Measurements from ENCODE around the gene DNAJB11.
"Not testable (repeated sequence)": the region's sequence is repeated elsewhere in the genome, so short reads cannot be mapped to it uniquely, and the experiment has no call there.

DNAJB11 gene

GRCh38 chr3:186570096-186570940, at the start of gene DNAJB11:
Gene DNAJB11, plus strand, starts transcription at chr3:186570720. Its CDS starts 178 bp downstream, at chr3:186570898.
- in situ Hi-C loops (cut with HindIII; ENCODE audit: low sequenced_read_pairs): no loop called here

DNA sequence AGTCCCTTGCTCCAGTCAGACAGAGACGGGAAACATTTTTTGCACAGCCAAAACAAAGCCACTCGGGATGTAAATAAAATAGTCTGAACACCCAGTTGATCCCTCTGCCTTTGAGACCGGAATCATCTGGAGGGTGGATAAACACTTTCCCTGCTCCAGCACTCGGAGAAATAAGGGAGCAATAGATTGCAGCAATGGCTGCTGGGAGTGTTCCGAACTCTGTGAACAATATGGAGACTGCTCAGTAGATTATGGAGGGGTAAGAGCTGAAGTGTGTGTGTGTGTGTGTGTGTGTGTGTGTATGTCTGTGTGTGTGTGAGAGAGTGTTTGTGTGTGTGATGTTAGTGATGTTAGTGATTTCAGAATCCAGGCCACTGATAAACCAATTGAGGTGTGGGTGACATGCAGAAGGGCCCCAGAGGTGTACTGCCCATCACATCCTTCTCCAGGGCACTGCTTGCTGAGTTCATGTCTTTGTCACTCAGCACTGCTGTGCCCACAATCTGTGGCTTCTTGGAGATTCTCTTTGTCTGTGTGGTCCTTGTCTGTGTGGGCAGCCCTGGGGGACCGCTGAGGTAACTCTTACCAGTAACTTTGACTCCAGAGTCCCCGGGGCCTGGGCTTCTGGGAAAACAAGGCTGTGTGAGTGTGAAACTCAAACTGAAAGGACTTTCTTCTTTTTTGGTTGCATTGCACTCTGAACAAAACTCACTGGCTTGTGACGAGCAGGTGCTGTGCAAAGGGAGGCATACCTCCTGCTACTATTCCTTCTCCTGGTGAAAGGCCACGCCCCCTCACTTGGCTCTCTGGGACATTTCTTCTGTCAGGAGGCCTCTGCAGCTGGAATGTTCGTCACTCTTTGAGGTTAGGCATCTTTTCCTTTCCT, 49.3 kb upstream of the DNAJB11 start:
- in situ Hi-C loops (cut with HindIII; ENCODE audit: low sequenced_read_pairs): loop anchor here (10.0 kb wide), 1 partner anchor 526 kb away; no protein-coding TSS in a partner anchor

GRCh38 chr3:186523022-186523421, 47.5 kb upstream of the DNAJB11 start:
- in situ Hi-C loops (cut with HindIII; ENCODE audit: low sequenced_read_pairs): loop anchor here (10.0 kb wide), 1 partner anchor 528 kb away; no protein-coding TSS in a partner anchor

DNA sequence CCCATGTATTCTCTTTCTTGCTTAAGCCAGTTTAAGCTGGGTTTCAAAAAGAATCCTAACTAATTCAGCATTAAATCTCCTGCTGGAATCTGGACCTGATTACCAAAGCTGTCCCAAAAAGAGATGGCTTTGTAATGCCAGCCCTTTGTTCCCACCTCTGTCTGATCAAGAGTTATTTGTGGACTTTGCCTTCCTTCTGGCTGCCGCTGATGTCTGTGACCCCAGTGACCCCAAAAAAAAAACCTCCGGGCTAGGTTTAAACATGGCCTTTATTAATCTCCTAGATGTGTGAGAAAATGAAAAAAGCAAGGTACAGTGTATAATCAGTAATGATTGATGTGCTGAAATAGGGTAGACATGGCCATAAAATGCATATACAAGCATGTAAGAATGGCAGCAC, 47.1 kb upstream of the DNAJB11 start:
- in situ Hi-C loops (cut with HindIII; ENCODE audit: low sequenced_read_pairs): loop anchor here (10.0 kb wide), 1 partner anchor 529 kb away; no protein-coding TSS in a partner anchor

DNA sequence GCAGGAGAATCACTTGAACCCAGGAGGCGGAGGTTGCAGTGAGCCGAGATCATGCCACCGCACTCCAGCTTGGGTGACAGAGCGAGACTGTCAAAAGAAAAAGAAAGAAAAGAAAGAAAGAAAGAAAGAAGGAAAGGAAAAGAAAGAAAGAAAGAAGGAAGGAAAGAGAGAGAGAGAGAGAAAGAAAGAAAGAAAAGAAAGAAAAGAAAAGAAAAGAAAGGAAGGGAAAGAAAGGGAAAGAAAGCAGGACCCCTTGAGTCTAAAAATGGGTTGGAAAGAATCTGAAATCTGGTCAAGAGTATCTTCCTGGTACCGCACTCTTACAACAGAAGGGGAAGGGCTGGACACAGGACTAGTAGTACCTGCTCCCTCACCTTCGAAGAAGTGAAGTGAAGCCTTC, 45.9 kb upstream of the DNAJB11 start:
- in situ Hi-C loops (cut with HindIII; ENCODE audit: low sequenced_read_pairs): loop anchor here (10.0 kb wide), 1 partner anchor 530 kb away; no protein-coding TSS in a partner anchor

GRCh38 chr3:186525369-186526255, 44.9 kb upstream of the DNAJB11 start:
- in situ Hi-C loops (cut with HindIII; ENCODE audit: low sequenced_read_pairs): loop anchor here (10.0 kb wide), 1 partner anchor 531 kb away; no protein-coding TSS in a partner anchor

DNA sequence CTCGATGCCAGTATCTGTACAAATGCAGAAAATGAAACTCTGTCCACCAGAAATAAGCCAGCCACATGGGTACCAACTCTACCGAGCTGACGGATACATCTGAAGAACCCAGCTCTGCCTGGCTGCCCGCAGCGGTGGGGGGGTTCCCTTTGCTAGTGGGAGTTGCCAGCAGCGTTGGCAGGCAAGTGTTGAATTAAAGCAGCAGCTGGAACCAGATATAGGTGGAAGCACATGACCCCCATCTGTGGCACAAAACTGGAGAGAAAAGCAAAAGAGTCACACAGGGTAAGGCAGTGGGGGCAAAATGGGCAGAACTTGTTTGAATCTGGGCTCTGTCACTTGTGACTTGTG, 44.3 kb upstream of the DNAJB11 start:
- in situ Hi-C loops (cut with HindIII; ENCODE audit: low sequenced_read_pairs): loop anchor here (10.0 kb wide), 1 partner anchor 531 kb away; no protein-coding TSS in a partner anchor

DNA sequence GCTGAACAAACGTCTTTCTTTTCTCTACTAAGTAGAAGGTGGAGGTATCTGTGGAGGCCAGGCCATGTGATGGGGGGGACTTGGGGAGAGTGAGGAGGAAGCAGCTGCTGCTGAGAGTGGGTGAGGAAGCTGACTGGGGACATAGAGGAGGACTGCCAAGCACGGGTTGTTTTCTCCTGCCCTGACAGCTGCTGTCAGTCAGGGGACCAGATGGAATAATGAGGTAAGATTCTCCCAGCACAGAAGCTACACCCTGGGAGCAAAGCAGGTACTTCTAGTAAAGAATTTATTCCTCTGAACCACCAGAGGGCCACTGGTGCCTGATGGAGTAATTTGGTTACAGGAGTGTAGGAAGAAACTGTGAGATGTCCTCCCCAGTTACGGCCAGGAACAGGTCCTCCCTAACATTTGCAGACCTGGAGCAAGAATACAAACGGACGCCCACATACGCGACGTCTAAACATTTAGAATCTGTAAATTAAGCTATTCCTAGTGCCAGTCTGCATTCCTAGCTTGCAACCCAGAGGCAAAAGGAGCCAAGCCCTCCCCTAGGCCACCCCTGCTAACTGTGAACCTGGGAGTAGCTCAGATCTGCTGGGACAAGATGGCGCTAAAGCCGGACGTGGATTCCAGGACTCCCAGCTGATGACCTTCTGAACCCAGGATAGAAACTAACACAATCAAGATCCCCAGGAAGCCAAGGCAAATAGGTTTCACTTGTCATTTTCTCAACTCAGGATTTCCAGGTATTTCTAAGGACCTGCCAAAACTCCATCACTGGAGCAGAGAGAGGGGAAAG, 41.1 kb upstream of the DNAJB11 start:
- in situ Hi-C loops (cut with HindIII; ENCODE audit: low sequenced_read_pairs): loop anchor here (10.0 kb wide), 1 partner anchor 535 kb away; no protein-coding TSS in a partner anchor

GRCh38 chr3:186530415-186530814, 40.1 kb upstream of the DNAJB11 start:
- in situ Hi-C loops (cut with HindIII; ENCODE audit: low sequenced_read_pairs): no loop called here

DNA sequence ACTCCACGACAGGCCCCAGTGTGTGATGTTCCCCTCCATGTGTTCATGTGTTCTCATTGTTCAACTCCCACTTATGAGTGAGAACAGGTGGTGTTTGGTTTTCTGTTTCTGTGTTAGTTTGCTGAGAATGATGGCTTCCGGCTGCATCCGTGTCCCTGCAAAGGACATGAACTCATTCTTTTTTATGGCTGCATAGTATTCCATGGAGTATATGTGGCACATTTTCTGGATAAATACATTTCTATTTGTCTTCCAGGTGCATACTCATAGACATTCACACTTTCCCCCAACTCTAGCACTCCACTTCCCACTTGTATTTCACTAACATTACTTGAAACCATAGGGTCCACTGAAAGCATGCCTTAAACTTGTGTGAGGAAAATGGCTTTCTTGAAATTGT, 38.8 kb upstream of the DNAJB11 start:
- in situ Hi-C loops (cut with HindIII; ENCODE audit: low sequenced_read_pairs): not testable (repeated sequence)

- in situ Hi-C loops (cut with HindIII; ENCODE audit: low sequenced_read_pairs): no loop called here
Measured at GRCh38 chr3:186532598-186533072, 37.9 kb upstream of the DNAJB11 start.

GRCh38 chr3:186534113-186534669, 36.3 kb upstream of the DNAJB11 start:
- in situ Hi-C loops (cut with HindIII; ENCODE audit: low sequenced_read_pairs): no loop called here

- in situ Hi-C loops (cut with HindIII; ENCODE audit: low sequenced_read_pairs): no loop called here
Measured at GRCh38 chr3:186536883-186537844, 33.4 kb upstream of the DNAJB11 start.

DNA sequence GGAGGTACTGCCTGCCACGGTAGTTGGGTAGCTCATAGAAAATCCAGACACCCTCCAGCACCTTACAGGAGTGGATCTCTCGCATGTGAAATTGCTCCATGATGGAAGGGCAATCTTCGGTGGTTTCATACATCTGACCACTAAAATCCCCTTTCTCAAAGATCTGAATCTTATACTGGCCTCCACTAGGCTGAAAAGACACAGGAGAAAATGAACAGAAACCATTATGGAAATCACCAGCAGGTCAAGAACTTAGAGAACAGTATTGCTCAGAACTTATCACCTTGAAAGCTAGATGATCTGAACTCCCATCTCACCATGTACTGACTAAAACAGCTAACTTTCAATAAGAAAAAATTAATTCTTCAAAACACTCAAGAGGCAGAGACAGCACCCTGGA, 31.7 kb upstream of the DNAJB11 start:
- in situ Hi-C loops (cut with HindIII; ENCODE audit: low sequenced_read_pairs): no loop called here

- in situ Hi-C loops (cut with HindIII; ENCODE audit: low sequenced_read_pairs): no loop called here
Measured at GRCh38 chr3:186540221-186540834, 30.2 kb upstream of the DNAJB11 start.

GRCh38 chr3:186540835-186541226, 29.7 kb upstream of the DNAJB11 start:
- in situ Hi-C loops (cut with HindIII; ENCODE audit: low sequenced_read_pairs): no loop called here

GRCh38 chr3:186544281-186544680, 26.2 kb upstream of the DNAJB11 start, which contains the start of gene CRYGS:
Gene CRYGS, minus strand, starts transcription at chr3:186544380. Its CDS starts 54 bp downstream, at chr3:186544326.
- in situ Hi-C loops (cut with HindIII; ENCODE audit: low sequenced_read_pairs): no loop called here

Measured in endothelial cell of hepatic sinusoid (primary cell).